Measurements from ENCODE around the gene APLN. TPM values are rescaled to one million over a fixed set of nuclear protein-coding genes. Genes with fewer than 3 reads are reported as not detected.

Gene APLN
- total RNA-seq, 1 donor from 2014 or later, result 7.9 TPM

DNA sequence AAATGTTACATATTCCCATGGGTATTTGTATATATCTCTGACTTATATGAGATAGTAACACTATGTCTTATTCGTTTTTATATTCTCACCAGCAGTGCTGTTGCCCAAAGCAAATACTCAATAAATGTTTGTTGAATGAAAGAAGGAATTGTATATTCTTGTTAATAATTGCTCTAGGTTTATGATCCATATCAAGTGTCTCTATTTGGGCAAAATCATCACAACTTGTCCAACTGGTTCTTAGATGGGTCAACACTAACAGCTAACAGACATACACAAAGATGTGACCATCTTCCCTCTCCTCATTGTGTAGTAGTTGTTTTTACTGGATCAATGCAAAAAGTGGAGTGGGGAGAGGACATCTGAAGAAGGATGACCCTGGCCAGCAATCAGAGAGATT, 6.6 kb upstream of the APLN start:
- Histone ChIP-seq H3K27me3 (no peaks in the 10 kb centered on the region), H3K36me3 (no peaks in the 10 kb centered on the region), H3K9me3 (no peaks in the 10 kb centered on the region), H3K4me1 (no peaks in the 10 kb centered on the region), H3K27ac (no peak overlapping the region), H3K4me3 (no peak overlapping the region)
- intact Hi-C loops (cut with DNase I), result no loop called here
- TF ChIP-seq CTCF (IDR thresholded peaks at IDR 0.05), result no peak
- ATAC-seq, result no peak
- DNase-seq, result no peak

DNA sequence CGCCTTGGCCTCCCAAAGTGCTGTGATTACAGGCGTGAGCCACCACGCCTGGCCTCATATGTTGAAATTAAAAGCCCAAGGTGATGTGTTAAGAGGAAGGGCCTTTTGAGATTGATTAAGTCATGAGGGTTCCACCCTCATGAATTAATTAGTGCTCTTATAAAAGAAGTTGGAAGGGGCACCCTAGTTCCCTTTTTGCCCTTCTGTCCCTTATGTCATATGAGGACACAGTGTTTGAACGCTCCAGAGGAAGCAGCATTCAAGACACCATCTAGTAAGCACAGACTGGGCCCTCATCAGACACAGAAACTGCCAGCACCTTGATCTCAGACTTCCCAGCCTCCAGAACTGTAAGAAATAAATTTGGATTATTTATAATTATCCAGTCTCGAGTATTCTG, 5.1 kb upstream of the APLN start:
- Histone ChIP-seq H3K9me3 (no peaks in the 10 kb centered on the region), H3K27ac (no peak overlapping the region), H3K4me3 (no peak overlapping the region), H3K27me3 (no peaks in the 10 kb centered on the region), H3K4me1 (no peaks in the 10 kb centered on the region), H3K36me3 (no peaks in the 10 kb centered on the region)
- no peak for TF ChIP-seq CTCF (IDR thresholded peaks at IDR 0.05)
- intact Hi-C loops (cut with DNase I), result no loop called here
- no peak for DNase-seq
- peak; percentile 67 for ATAC-seq

- no peak overlapping the region for H3K4me3 ChIP-seq
- H3K36me3 ChIP-seq, result no peaks in the 10 kb centered on the region
- TF ChIP-seq CTCF (IDR thresholded peaks at IDR 0.05), result no peak
- no peaks in the 10 kb centered on the region for H3K27me3 ChIP-seq
- no peak overlapping the region for H3K27ac ChIP-seq
- no peaks in the 10 kb centered on the region for H3K4me1 ChIP-seq
- ATAC-seq, result peak; percentile 68
- DNase-seq, result no peak
- no peaks in the 10 kb centered on the region for H3K9me3 ChIP-seq
- intact Hi-C loops (cut with DNase I), result no loop called here
Observed at GRCh38 chrX:129659141-129659540, 4.4 kb upstream of the APLN start.

DNA sequence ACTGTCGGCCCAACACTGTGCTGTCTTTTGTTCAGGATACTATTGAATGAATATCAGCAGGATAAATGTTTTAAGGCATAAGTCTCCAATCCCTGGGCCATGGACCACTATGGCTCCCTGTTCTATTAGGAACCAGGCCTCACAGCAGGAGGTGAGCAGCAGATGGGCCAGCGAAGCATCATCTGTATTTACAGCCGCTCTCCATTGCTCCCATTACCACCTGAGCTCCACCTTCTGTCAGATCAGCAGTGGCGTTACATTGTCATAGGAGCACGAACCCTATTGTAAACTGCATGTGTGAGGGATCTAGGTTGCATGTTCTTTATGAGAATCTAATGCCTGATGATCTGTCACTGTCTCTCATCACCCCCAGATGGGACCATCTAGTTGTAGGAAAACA, 3.7 kb upstream of the APLN start:
- TF ChIP-seq CTCF (IDR thresholded peaks at IDR 0.05), result no peak
- Histone ChIP-seq H3K4me1 (no peaks in the 10 kb centered on the region), H3K9me3 (no peaks in the 10 kb centered on the region), H3K27me3 (no peaks in the 10 kb centered on the region), H3K36me3 (no peaks in the 10 kb centered on the region), H3K27ac (no peak overlapping the region), H3K4me3 (no peak overlapping the region)
- intact Hi-C loops (cut with DNase I), result no loop called here
- ATAC-seq (no peak), DNase-seq (no peak)

DNA sequence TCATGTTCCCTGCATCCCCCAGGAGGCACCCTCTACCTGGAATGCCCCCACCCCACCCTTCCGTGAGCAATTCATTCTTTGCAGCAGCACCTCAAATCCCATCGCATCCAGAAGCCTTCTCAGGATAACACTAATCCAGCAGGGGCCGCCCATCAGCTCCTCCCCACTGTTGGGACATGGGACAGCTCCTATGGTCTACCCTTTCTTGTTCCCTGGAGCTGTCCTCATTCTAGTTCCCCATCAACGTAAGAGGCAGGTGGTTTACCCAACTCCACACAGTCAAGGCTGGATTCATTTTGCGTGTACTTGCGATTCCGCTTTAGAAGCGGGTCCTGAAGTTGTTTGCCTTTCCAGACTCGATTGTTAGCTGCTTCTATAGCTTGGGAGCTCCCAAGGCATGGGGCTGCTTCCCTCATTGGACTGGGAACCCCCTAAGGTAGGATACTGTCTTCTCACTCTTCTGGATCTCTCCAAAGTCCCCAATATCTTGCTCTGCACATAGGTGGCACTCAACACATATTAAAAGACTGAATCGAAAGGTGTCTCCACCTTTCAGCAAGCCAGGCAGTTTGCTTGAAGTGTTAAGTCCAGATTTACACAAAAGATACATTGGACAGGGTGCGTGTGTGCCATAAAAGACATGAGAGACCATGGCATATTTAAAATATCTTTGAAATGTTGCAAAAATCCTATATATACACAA, 942 bp upstream of the APLN start:
- intact Hi-C loops (cut with DNase I), result no loop called here
- ATAC-seq (no peak), DNase-seq (no peak)

More for the DNA sequence above, 942 bp upstream of the APLN start:
- no peaks in the 10 kb centered on the region for H3K9me3 ChIP-seq
- H3K36me3 ChIP-seq, result no peaks in the 10 kb centered on the region
- H3K27me3 ChIP-seq, result no peaks in the 10 kb centered on the region
- H3K4me1 ChIP-seq, result no peaks in the 10 kb centered on the region
- no peak overlapping the region for H3K27ac ChIP-seq
- no peak for TF ChIP-seq CTCF (IDR thresholded peaks at IDR 0.05)
- no peak overlapping the region for H3K4me3 ChIP-seq

All from upper lobe of right lung (tissue), 1 donor.